ENCODE results near the gene WDR93. TPM values are rescaled to one million over a fixed set of nuclear protein-coding genes. Genes with fewer than 3 reads are reported as not detected.

Gene WDR93
- total and polyA plus RNA-seq, 2 of the 4 experiments (the other 2 are of a cell fraction) = not detected

DNA sequence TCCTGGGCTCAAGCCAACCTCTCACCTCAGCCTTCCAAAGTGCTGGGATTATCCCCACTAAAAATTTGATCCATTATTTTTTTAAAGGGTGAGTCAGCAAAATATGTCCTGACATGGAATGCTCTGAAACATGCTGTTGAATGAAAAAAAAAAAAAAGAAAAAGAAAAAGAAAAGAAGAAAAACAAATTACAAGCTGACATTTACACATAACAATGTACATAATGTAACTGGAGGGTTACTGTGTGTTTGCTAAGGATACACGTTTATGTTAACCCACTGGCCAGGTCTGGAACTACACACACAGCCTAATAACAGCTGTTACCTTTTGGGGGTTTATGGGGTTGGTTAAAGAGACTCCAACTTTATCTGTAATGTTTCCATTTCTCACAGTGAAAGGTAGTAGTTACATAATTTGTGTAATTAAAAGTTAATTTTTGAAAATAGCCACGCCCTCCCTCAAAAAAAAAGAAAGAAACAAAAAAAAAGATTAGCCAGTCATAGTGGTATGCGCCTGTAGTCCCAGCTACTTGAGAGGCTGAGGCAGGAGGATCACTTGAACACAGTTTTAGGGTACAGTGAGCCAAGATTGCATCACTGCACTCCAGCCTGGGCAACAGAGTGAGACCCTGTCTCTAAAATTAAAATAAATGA lies 82.4 kb downstream of the WDR93 start:
- in situ Hi-C loops (cut with MboI; ENCODE audit: low sequenced_read_pairs) = no loop called here
- Histone ChIP-seq H2BK5ac (ENCODE audit: low read depth, low read length, poor library complexity, severe bottlenecking) (peak overlapping the region; percentile 81), H2AK9ac (replicated peaks; ENCODE audit: low read depth, low read length, poor library complexity) (no peak overlapping the region), H3K36me3 (ENCODE audit: control insufficient read depth, insufficient read depth, low read length) (no peaks in the 10 kb centered on the region), H3K9me3 (ENCODE audit: control insufficient read depth, insufficient read depth, low read length) (no peaks in the 10 kb centered on the region), H3K4me1 (ENCODE audit: control insufficient read depth, insufficient read depth, low read length) (peaks cover 15% of the 10 kb centered on the region), H2BK120ac (ENCODE audit: low read depth, low read length) (0 out of 2 replicates have a peak overlapping the region, but pooled peaks have one; percentile 13), H3K14ac (replicated peaks; ENCODE audit: low read depth, low read length) (peak overlapping the region; percentile 20; the same call in 1 of the 2 replicates), H3K4ac (ENCODE audit: low read depth, low read length) (peak overlapping the region; percentile 53; the same call in 1 of the 2 replicates), H3K4me2 (ENCODE audit: low read depth, low read length) (no peak overlapping the region), H4K20me1 (ENCODE audit: insufficient read depth, low read length) (no peaks in the 10 kb centered on the region), H4K91ac (ENCODE audit: insufficient read depth, low read depth, low read length) (no peak overlapping the region; the same call in 1 of the 2 replicates), H3K79me1 (ENCODE audit: low read depth in 1 of 2, low read length in 2 of 2) (no peaks in the 10 kb centered on the region), H2BK20ac (ENCODE audit: low read depth, low read length) (no peak overlapping the region), H4K5ac (ENCODE audit: low read depth, low read length) (no peak overlapping the region), H3K9ac (ENCODE audit: low read depth, low read length) (no peak overlapping the region), H2BK15ac (ENCODE audit: low read depth, low read length) (peak overlapping the region; percentile 37; the same call in 1 of the 3 replicates), H3K56ac (ENCODE audit: extremely low read depth, insufficient read depth, low read length) (no peak overlapping the region), H3K27me3 (ENCODE audit: control insufficient read depth, insufficient read depth, low read length) (no peaks in the 10 kb centered on the region), H3K18ac (ENCODE audit: low read depth, low read length) (peak overlapping the region; percentile 73; the same call in 1 of the 2 replicates), H3K23ac (ENCODE audit: low read depth, low read length) (no peak overlapping the region), H3K4me3 (ENCODE audit: insufficient read depth, low read depth, low read length) (no peak overlapping the region), H3K27ac (ENCODE audit: insufficient read depth, low read length) (peak overlapping the region; percentile 41; the same call in 1 of the 2 replicates), H3K9me1 (ENCODE audit: insufficient read depth, low read length) (0 out of 2 replicates have a peak, but pooled peaks cover 2% of the 10 kb centered on the region), H2AK5ac (ENCODE audit: low read depth, low read length) (peak overlapping the region; percentile 56; the same call in 1 of the 2 replicates), H2AFZ (replicated peaks; ENCODE audit: low read length, poor library complexity) (no peak overlapping the region), H4K8ac (ENCODE audit: low read depth in 2 of 2, low read length in 2 of 2) (peak overlapping the region in 1 of 2 experiments; percentile 32; a peak in 2 of 4 replicates)
- BruUV-seq (replicated peaks) = no TSS peak
- intact Hi-C loops (cut with micrococcal nuclease) = loop anchor here (1.0 to 5.0 kb wide), 2 partner anchors 45 to 74 kb away; no protein-coding TSS in a partner anchor
- ChIA-PET POLR2A (ENCODE audit: unreplicated experiment) (interaction anchor here (0.6 kb wide), 4 partner anchors 148 to 628 kb away, joined by 3 to 10 read pairs (median 5); no protein-coding TSS in a partner anchor), CTCF (interaction anchor here (0.7 to 1.2 kb wide), 3 partner anchors 12 to 131 kb away, joined by 3 to 6 read pairs (median 6); no protein-coding TSS in a partner anchor)
- peak; percentile 65 for DNase-seq
- WGBS, 2 experiments (ENCODE audit: extremely low coverage in 2 of 2, insufficient read length in 1 of 2) = no CpG with 5 or more reads among the region's 3 CpGs
- no peak; the same call in 1 of the 2 replicates for ATAC-seq (ENCODE audit: low read depth)
- dilution Hi-C loops (cut with HindIII; ENCODE audit: low sequenced_read_pairs, unreplicated experiment) = loop anchor here (25.0 kb wide), 1 partner anchor 89 kb away; no protein-coding TSS in a partner anchor
- peak; percentile 96 for TF ChIP-seq NFE2L2 (IDR thresholded peaks at IDR 0.05; ENCODE audit: low read depth, low read length)
- peak; percentile 96 for TF ChIP-seq MAFK (IDR thresholded peaks at IDR 0.05; ENCODE audit: low read depth, low read length)
- TF ChIP-seq MXI1 (IDR thresholded peaks at IDR 0.05; ENCODE audit: borderline replicate concordance, low read depth, low read length) = no peak

Measured in IMR-90 (cell line).